ENCODE measurements around the gene PNLIPRP1.

Gene PNLIPRP1

DNA sequence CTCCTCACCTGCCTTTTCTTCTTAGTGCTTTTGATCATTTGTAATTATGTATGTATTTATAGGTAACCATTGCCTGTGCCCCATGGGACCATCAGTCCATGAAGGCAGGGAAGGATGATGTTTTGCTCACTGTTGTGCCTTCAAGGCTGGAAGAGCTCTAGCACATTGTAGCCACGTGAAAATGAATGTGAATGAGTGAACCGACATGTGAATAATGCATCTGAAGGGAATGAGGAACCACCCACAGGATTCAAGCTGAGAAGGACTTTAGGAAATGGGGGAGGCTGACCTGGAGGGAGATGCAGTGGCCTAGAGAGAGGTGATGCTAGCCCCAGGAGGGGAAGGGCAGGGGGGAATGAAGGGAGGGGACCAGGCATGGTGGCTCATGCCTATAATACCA is 24.0 kb downstream of the PNLIPRP1 start:
- no peaks in the 10 kb centered on the region for H3K9me3 ChIP-seq (ENCODE audit: control insufficient read depth, insufficient read depth, low read length)
- no peaks in the 10 kb centered on the region; the same call in 1 of the 2 replicates for H3K36me3 ChIP-seq (ENCODE audit: control insufficient read depth, insufficient read depth, low read length)
- H3K4me1 ChIP-seq (ENCODE audit: control insufficient read depth, insufficient read depth, low read length): peaks cover 2% of the 10 kb centered on the region; the same call in 1 of the 2 replicates
- no peaks in the 10 kb centered on the region for H3K27me3 ChIP-seq (ENCODE audit: control insufficient read depth, insufficient read depth, low read length)
- DNase-seq (ENCODE audit: low read depth, low spot score): no peak
- WGBS (ENCODE audit: insufficient coverage, insufficient read length): no CpG with 5 or more reads among the region's 2 CpGs
- H3K27ac ChIP-seq (ENCODE audit: low read length): no peak overlapping the region
- H3K4me3 ChIP-seq (ENCODE audit: low read length): no peak overlapping the region

DNA sequence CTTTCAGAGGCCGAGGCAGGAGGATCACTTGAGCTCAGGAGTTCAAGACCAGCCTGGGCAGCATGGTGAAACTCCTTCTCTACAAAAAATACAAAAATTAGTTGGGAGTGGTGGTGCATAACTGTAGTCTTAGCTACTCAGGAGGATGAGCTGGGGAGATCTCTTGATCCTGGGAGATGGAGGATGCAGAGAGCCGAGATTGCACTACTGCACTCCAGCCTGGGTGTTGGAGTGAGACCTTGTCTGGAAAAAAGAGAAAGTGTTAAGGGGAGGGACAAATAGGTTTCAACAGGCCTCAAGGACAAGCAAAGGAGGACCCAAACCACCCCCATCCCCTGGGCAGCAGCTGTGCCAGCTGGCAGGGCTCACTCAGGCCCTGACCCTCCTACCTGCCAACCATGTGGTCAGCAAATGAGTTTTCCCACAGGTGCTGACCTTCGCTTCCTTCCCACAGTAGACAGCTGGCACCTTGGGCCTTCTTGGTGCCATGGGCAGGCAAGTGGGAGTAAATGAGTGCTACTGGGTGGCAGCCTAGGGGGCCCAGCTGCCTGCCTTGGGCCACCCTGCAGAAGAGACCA is 24.5 kb downstream of the PNLIPRP1 start:
- no peaks in the 10 kb centered on the region for H3K27me3 ChIP-seq (ENCODE audit: control insufficient read depth, insufficient read depth, low read length)
- no peak overlapping the region for H3K27ac ChIP-seq (ENCODE audit: low read length)
- H3K36me3 ChIP-seq (ENCODE audit: control insufficient read depth, insufficient read depth, low read length): no peaks in the 10 kb centered on the region; the same call in 1 of the 2 replicates
- no peaks in the 10 kb centered on the region for H3K9me3 ChIP-seq (ENCODE audit: control insufficient read depth, insufficient read depth, low read length)
- DNase-seq (ENCODE audit: low read depth, low spot score): no peak
- H3K4me1 ChIP-seq (ENCODE audit: control insufficient read depth, insufficient read depth, low read length): peaks cover 2% of the 10 kb centered on the region; the same call in 1 of the 2 replicates
- no peak overlapping the region for H3K4me3 ChIP-seq (ENCODE audit: low read length)
- no CpG with 5 or more reads among the region's 3 CpGs for WGBS (ENCODE audit: insufficient coverage, insufficient read length)

DNA sequence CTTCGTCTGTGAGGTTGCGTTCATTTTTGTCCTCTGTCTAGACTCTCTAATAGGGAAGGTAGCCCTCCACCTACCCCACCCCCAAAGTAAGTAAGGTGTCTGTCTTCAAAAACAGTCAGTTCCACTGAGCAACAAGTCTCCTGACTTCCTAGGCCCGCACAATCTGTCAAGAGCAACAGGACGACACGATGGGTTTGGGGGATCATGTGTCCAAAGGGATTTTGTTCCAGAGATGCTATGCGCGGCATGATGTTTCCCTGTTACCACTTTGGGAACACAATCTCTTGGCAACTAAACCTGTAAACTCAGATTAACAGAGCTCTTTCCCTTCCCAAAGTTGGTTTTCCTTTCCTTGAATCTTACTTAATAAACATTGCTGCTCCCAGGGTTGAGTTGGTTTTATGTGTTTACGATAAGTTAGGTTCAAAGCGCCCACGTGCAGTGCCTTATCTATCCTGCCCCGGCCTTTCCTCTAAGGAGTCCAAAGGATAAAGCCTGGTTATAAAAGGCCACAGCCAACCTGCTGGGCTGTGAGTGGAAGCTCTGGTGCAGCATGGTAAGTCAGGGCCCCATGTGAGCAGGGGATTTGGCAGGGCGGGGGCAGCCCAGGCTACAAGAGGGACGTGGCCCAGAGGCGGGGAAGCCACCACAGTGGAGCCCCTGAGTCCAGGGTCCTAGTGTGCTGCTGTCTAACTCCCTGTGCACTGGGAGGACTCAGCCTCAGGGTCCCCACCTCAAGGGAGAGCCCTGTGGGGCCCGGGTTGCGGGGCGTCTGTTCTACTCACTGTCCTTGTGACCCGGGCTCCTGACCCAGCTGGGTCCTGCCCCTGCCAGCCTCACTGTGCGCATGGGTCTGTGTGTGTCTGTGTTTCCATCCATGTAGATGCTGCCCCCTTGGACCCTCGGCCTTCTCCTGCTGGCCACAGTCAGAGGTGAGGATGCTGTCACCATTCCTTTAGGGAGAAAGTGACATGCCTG is 30.0 kb downstream of the PNLIPRP1 start, which contains the start of gene PNLIPRP2:
Gene PNLIPRP2, plus strand, starts transcription at position 531 of the 978 bp plus-strand sequence.
- WGBS (ENCODE audit: insufficient coverage, insufficient read length): no CpG with 5 or more reads among the region's 20 CpGs
- Histone ChIP-seq H3K36me3 (ENCODE audit: control insufficient read depth, insufficient read depth, low read length) (no peaks in the 10 kb centered on the region), H3K4me1 (ENCODE audit: control insufficient read depth, insufficient read depth, low read length) (no peaks in the 10 kb centered on the region), H3K27ac (ENCODE audit: low read length) (no peak within 1 kb of the TSS), H3K4me3 (ENCODE audit: low read length) (no peak within 1 kb of the TSS), H3K9me3 (ENCODE audit: control insufficient read depth, insufficient read depth, low read length) (no peaks in the 10 kb centered on the region), H3K27me3 (ENCODE audit: control insufficient read depth, insufficient read depth, low read length) (no peaks in the 10 kb centered on the region)
- no peak for DNase-seq (ENCODE audit: low read depth, low spot score)

DNA sequence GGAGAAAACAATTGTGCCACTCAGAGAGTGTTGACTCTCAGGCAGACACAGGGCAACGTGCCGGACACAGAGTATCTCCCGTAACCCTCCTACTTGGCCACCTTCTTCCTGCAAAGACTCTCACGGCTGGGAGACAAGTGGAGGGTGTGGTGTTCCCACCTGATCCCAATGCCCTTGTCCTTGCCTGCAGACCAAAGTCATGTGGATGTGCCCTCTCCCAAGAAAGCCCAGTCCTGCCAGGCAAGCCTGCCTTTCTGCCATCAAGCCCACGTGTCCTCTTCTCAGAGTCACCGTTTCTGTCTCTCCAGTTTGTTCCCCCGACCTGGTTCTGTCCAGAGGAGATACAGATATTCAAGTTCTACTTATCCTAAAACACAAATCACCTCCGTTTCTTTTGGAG is 30.7 kb downstream of the PNLIPRP1 start:
- Histone ChIP-seq H3K9me3 (ENCODE audit: control insufficient read depth, insufficient read depth, low read length) (no peaks in the 10 kb centered on the region), H3K36me3 (ENCODE audit: control insufficient read depth, insufficient read depth, low read length) (no peaks in the 10 kb centered on the region), H3K27ac (ENCODE audit: low read length) (no peak overlapping the region), H3K4me3 (ENCODE audit: low read length) (no peak overlapping the region), H3K4me1 (ENCODE audit: control insufficient read depth, insufficient read depth, low read length) (no peaks in the 10 kb centered on the region), H3K27me3 (ENCODE audit: control insufficient read depth, insufficient read depth, low read length) (no peaks in the 10 kb centered on the region)
- DNase-seq (ENCODE audit: low read depth, low spot score): no peak
- WGBS (ENCODE audit: insufficient coverage, insufficient read length): no CpG with 5 or more reads among the region's 8 CpGs

DNA sequence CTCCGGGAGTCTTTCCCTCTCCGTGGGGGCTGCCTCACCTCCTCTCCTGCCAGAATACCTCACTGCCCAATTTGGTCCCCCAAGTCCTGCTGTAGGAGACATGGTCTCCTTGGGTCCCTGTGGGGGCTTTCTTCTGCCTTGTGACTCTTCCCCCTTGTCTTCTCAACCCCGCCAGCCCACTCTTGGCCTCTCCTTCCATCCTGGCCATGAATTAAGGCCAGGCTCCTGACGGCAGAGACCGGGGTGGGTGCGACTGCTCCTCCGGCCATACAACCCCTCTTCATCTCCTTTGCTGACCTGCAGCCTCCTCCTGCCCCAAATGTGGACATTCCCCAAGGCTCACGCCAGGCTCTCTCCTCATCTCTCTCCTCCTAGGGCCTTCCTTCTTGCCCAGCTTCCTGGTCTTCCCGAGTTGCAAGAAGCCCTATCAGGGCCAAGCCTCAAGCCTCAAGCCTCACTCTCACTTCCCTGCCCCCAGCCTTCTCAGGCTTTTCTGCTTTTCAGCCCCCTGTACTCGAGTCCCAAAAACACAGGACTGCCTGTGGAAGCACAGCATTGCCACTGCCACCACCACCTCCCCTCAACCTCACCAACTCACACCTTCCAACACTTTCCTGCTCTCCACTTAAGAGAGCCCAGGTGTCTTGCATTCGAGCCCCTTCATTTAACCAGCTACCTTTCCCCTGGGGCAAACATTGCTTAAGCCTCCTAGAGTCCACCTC is 31.3 kb downstream of the PNLIPRP1 start:
- Histone ChIP-seq H3K36me3 (ENCODE audit: control insufficient read depth, insufficient read depth, low read length) (no peaks in the 10 kb centered on the region), H3K4me1 (ENCODE audit: control insufficient read depth, insufficient read depth, low read length) (no peaks in the 10 kb centered on the region), H3K27me3 (ENCODE audit: control insufficient read depth, insufficient read depth, low read length) (no peaks in the 10 kb centered on the region), H3K9me3 (ENCODE audit: control insufficient read depth, insufficient read depth, low read length) (no peaks in the 10 kb centered on the region), H3K27ac (ENCODE audit: low read length) (no peak overlapping the region), H3K4me3 (ENCODE audit: low read length) (no peak overlapping the region)
- no CpG with 5 or more reads among the region's 11 CpGs for WGBS (ENCODE audit: insufficient coverage, insufficient read length)
- DNase-seq (ENCODE audit: low read depth, low spot score): no peak

DNA sequence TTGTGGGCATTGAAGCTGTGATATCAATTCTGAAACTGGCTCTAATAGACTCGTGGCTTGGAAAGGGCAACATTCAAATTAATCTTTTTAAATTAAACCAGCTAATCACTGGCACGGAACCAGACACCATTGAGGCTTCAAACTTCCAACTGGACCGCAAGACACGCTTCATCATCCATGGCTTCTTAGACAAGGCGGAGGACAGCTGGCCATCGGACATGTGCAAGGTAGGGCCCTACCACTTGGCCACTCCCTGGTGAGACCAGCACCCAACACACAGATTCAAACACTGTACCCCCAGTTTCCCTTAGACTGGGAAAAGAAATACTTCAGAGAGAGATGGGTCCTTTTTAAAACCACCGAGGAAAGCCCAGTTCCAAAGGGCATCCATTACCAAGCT is 35.1 kb downstream of the PNLIPRP1 start:
- H3K27me3 ChIP-seq (ENCODE audit: control insufficient read depth, insufficient read depth, low read length): no peaks in the 10 kb centered on the region
- H3K9me3 ChIP-seq (ENCODE audit: control insufficient read depth, insufficient read depth, low read length): no peaks in the 10 kb centered on the region
- DNase-seq (ENCODE audit: low read depth, low spot score): no peak
- no peak overlapping the region for H3K27ac ChIP-seq (ENCODE audit: low read length)
- H3K36me3 ChIP-seq (ENCODE audit: control insufficient read depth, insufficient read depth, low read length): no peaks in the 10 kb centered on the region
- H3K4me1 ChIP-seq (ENCODE audit: control insufficient read depth, insufficient read depth, low read length): no peaks in the 10 kb centered on the region
- H3K4me3 ChIP-seq (ENCODE audit: low read length): no peak overlapping the region
- WGBS (ENCODE audit: insufficient coverage, insufficient read length): no CpG with 5 or more reads among the region's 7 CpGs

DNA sequence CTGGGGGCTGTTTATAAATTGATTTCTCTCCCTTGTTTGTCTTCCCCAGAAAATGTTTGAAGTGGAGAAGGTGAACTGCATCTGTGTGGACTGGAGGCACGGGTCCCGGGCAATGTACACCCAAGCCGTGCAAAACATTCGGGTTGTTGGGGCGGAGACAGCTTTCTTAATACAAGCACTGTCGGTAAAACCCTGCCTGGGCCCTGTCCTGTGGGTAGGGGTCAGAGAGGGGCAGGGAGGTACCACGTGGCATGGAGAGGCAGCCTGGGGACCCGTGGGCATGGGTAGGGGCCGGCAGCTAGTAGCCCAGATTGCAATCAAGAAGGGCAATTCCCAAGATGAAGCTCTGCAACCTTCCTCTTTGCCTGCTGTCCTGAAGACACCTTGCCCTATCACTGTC is 36.1 kb downstream of the PNLIPRP1 start:
- H3K27ac ChIP-seq (ENCODE audit: low read length): no peak overlapping the region
- H3K36me3 ChIP-seq (ENCODE audit: control insufficient read depth, insufficient read depth, low read length): no peaks in the 10 kb centered on the region
- no peaks in the 10 kb centered on the region for H3K9me3 ChIP-seq (ENCODE audit: control insufficient read depth, insufficient read depth, low read length)
- WGBS (ENCODE audit: insufficient coverage, insufficient read length): no CpG with 5 or more reads among the region's 9 CpGs
- H3K27me3 ChIP-seq (ENCODE audit: control insufficient read depth, insufficient read depth, low read length): no peaks in the 10 kb centered on the region
- no peaks in the 10 kb centered on the region for H3K4me1 ChIP-seq (ENCODE audit: control insufficient read depth, insufficient read depth, low read length)
- no peak overlapping the region for H3K4me3 ChIP-seq (ENCODE audit: low read length)
- no peak for DNase-seq (ENCODE audit: low read depth, low spot score)

DNA sequence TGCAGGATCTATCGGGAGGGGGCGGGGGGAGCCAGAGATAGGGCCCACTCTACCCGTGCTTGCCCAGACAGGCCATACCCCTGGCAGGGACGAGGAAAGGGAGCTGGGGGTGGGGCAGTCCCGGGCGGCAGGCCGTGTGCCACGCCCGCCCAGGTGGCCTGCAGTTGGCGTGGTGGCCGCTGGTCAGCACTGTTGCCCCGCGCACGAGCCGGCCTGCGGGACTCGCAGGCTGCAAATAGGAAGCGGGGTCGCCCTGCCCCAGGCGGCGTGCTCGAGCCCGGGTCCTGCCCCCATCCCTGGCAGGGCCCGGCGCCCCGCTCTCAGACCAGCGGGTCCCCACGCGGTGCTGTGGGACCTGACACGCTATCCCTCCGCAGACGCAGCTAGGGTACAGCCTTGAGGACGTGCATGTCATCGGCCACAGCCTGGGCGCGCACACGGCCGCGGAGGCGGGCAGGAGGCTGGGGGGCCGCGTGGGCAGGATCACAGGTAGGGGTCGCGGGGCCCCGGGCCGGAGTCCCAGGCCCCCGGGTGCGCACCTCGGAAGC is 36.7 kb downstream of the PNLIPRP1 start:
- peak; percentile 41 for DNase-seq (ENCODE audit: low read depth, low spot score)
- no peaks in the 10 kb centered on the region for H3K4me1 ChIP-seq (ENCODE audit: control insufficient read depth, insufficient read depth, low read length)
- no peaks in the 10 kb centered on the region for H3K36me3 ChIP-seq (ENCODE audit: control insufficient read depth, insufficient read depth, low read length)
- no CpG with 5 or more reads among the region's 49 CpGs for WGBS (ENCODE audit: insufficient coverage, insufficient read length)
- H3K27me3 ChIP-seq (ENCODE audit: control insufficient read depth, insufficient read depth, low read length): no peaks in the 10 kb centered on the region
- H3K4me3 ChIP-seq (ENCODE audit: low read length): peak overlapping the region; percentile 66; the same call in 1 of the 2 replicates
- no peaks in the 10 kb centered on the region for H3K9me3 ChIP-seq (ENCODE audit: control insufficient read depth, insufficient read depth, low read length)
- no peak overlapping the region for H3K27ac ChIP-seq (ENCODE audit: low read length)

DNA sequence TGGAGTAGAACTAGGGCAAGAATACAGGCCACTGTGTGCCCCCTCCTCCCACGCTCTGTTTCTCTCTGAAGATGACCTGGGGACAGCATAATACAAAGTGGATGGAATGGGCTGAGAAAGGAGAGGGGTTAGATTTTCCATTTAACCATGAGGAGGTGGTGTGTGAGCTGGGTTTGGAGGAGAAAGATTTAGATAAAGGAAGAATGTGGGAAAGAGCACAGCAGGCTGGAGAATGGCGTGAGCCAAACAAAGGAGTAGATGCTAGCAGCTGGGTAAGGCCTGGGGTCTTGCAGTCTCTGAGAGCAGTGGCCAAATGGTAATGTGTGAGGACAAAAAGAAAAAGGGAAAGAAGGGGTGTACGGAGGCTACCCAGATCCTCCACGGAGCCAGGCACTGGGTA is 38.6 kb downstream of the PNLIPRP1 start:
- DNase-seq (ENCODE audit: low read depth, low spot score): no peak
- Histone ChIP-seq H3K36me3 (ENCODE audit: control insufficient read depth, insufficient read depth, low read length) (no peaks in the 10 kb centered on the region), H3K9me3 (ENCODE audit: control insufficient read depth, insufficient read depth, low read length) (no peaks in the 10 kb centered on the region), H3K4me3 (ENCODE audit: low read length) (no peak overlapping the region), H3K27me3 (ENCODE audit: control insufficient read depth, insufficient read depth, low read length) (no peaks in the 10 kb centered on the region), H3K4me1 (ENCODE audit: control insufficient read depth, insufficient read depth, low read length) (no peaks in the 10 kb centered on the region), H3K27ac (ENCODE audit: low read length) (no peak overlapping the region)
- WGBS (ENCODE audit: insufficient coverage, insufficient read length): no CpG with 5 or more reads among the region's 4 CpGs

DNA sequence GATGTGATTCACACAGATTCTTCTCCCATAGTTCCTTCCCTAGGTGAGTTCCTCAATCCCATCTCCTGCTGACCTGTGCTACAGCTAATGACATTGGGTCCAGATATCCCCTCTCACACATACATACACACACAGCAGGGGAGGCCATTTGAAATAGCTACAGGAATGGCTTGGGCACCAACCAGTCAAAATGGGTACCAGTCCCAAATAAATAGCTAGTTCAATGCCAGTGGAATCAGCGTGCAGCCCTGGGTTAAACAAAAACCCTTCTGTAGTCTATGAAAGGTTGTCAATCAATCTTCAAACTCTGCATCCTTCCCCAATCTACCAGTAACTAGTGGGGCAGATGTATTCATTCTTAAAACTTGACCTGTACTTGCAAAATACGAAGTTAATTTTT is 39.3 kb downstream of the PNLIPRP1 start:
- H3K4me1 ChIP-seq (ENCODE audit: control insufficient read depth, insufficient read depth, low read length): peaks cover 1% of the 10 kb centered on the region; the same call in 1 of the 2 replicates
- no peaks in the 10 kb centered on the region for H3K9me3 ChIP-seq (ENCODE audit: control insufficient read depth, insufficient read depth, low read length)
- DNase-seq (ENCODE audit: low read depth, low spot score): no peak
- no peak overlapping the region for H3K4me3 ChIP-seq (ENCODE audit: low read length)
- H3K27ac ChIP-seq (ENCODE audit: low read length): no peak overlapping the region
- H3K36me3 ChIP-seq (ENCODE audit: control insufficient read depth, insufficient read depth, low read length): no peaks in the 10 kb centered on the region
- H3K27me3 ChIP-seq (ENCODE audit: control insufficient read depth, insufficient read depth, low read length): no peaks in the 10 kb centered on the region
- WGBS (ENCODE audit: insufficient coverage, insufficient read length): no CpG with 5 or more reads among the region's 2 CpGs
